K562 (cell line): ENCODE results near the gene DGCR6L. TPM values are rescaled to one million over a fixed set of nuclear protein-coding genes. Genes with fewer than 3 reads are reported as not detected.
A peak's percentile ranks its signal among the peaks of the same experiment; 100 is the strongest.
"Not testable (repeated sequence)": the region's sequence is repeated elsewhere in the genome, so short reads cannot be mapped to it uniquely, and the experiment has no call there.

Experiments
- CXXC5 ChIP-seq: fragments of 250-450 bp; sonication (Bioruptor Pico); IDR thresholded peaks from 2 replicates; pipeline ENCODE4 v1.8.0; 2022; ENCODE audit warnings: inconsistent platforms, mild to moderate bottlenecking, moderate library complexity
- FIP1L1 ChIP-seq: fragments of 200-400 bp; formaldehyde crosslinking; IDR thresholded peaks from 2 replicates; pipeline ENCODE4 v1.6.1; 2018; ENCODE audit warnings: mild to moderate bottlenecking, low read depth, low read length; ENCODE audit not compliant: poor library complexity, severe bottlenecking
- HDAC1 ChIP-seq, 2 experiments: fragments of 450-650 bp; IDR thresholded peaks; 2 replicates each; pipeline ENCODE4 v1.6.1; 2016 to 2017; ENCODE audit warnings: inconsistent platforms in 1 of 2, mild to moderate bottlenecking in 1 of 2, moderate library complexity in 1 of 2
- KLF1 ChIP-seq: fragments of 450-650 bp; IDR thresholded peaks from 2 replicates; pipeline ENCODE4 v1.6.1; 2016; ENCODE audit warnings: missing genetic modification characterization, missing compliant biosample characterization
- MAZ ChIP-seq, 2 experiments: fragments of 450-650 bp in 1 of 2; sonication (generic) in 1 of 2; formaldehyde crosslinking; IDR thresholded peaks in 1 of 2; conservative IDR thresholded peaks in 1 of 2; 2 replicates each; pipeline versions ENCODE4 v1.4.0 to v1.5.0; 2020; ENCODE audit warnings: mild to moderate bottlenecking in 1 of 2, missing genetic modification reagents in 1 of 2
- MIER1 ChIP-seq: fragments of 450-650 bp; IDR thresholded peaks from 2 replicates; pipeline ENCODE4 v1.6.1; 2016; ENCODE audit warnings: antibody characterized with exemption, mild to moderate bottlenecking, low read depth
- MYBL2 ChIP-seq, 2 experiments: fragments of 450-650 bp in 1 of 2; sonication (generic) in 1 of 2; formaldehyde crosslinking in 1 of 2; IDR thresholded peaks; 2 replicates each; pipeline versions ENCODE4 v1.6.1 to v1.8.1; 2017 to 2022; ENCODE audit warnings: borderline replicate concordance in 1 of 2, inconsistent platforms in 1 of 2, low read depth in 1 of 2, mild to moderate bottlenecking in 1 of 2, missing genetic modification reagents in 1 of 2, moderate library complexity in 1 of 2
- MYC ChIP-seq, 2 experiments: fragments of 250-450 bp in 1 of 2; sonication (Bioruptor Pico) in 1 of 2; IDR thresholded peaks; 2 replicates each; pipeline versions ENCODE4 v1.5.1 to v1.6.1; 2012 to 2021; ENCODE audit warnings: low read depth in 2 of 2, borderline replicate concordance in 1 of 2, improper control_type of control experiment in 1 of 2, low read length in 1 of 2, mild to moderate bottlenecking in 1 of 2, moderate library complexity in 1 of 2
- NR4A1 ChIP-seq, 2 experiments: fragments of 250-450 bp in 1 of 2; fragments of 450-650 bp in 1 of 2; sonication (Bioruptor Pico) in 1 of 2; IDR thresholded peaks; 2 replicates each; pipeline versions ENCODE4 v1.4.0 to v1.6.1; 2016 to 2020; ENCODE audit warnings: mild to moderate bottlenecking in 2 of 2, missing compliant biosample characterization in 1 of 2, missing genetic modification characterization in 1 of 2, moderate library complexity in 1 of 2
- PHF8 ChIP-seq: fragments of 200-600 bp; sonication (generic); IDR thresholded peaks from 2 replicates; pipeline ENCODE4 v1.6.1; 2012; ENCODE audit warnings: mixed run types, mild to moderate bottlenecking, inconsistent platforms, low read length, moderate library complexity, borderline replicate concordance
- PRMT5 ChIP-seq: sonication (generic); formaldehyde crosslinking; IDR thresholded peaks from 2 replicates; pipeline ENCODE4 v1.5.0; 2020; ENCODE audit warnings: missing genetic modification reagents
- RBM14 ChIP-seq: fragments of 200-400 bp; formaldehyde crosslinking; IDR thresholded peaks from 2 replicates; pipeline ENCODE4 v1.6.1; 2018; ENCODE audit warnings: low read depth, mild to moderate bottlenecking, low read length, moderate library complexity, borderline replicate concordance; ENCODE audit not compliant: insufficient read depth
- RCOR1 ChIP-seq, 2 experiments: IDR thresholded peaks; 2 replicates each; pipeline ENCODE4 v1.6.1; 2012; ENCODE audit warnings: low read depth in 2 of 2, low read length in 2 of 2, borderline replicate concordance in 1 of 2, improper control_type of control experiment in 1 of 2
- TEAD1 ChIP-seq, 2 experiments: fragments of 450-650 bp in 1 of 2; sonication (generic) in 1 of 2; formaldehyde crosslinking; IDR thresholded peaks; 2 replicates each; pipeline versions ENCODE4 v1.4.0 to v1.8.0; 2020 to 2022; ENCODE audit warnings: mild to moderate bottlenecking in 2 of 2, missing genetic modification reagents in 1 of 2
- ZC3H4 ChIP-seq: sonication (generic); formaldehyde crosslinking; IDR thresholded peaks from 2 replicates; pipeline ENCODE4 v1.9.0; 2021; ENCODE audit warnings: missing genetic modification reagents, borderline replicate concordance
- ZFX ChIP-seq: sonication (generic); formaldehyde crosslinking; IDR thresholded peaks from 2 replicates; pipeline ENCODE4 v1.8.0; 2022; ENCODE audit warnings: mild to moderate bottlenecking, missing genetic modification reagents, moderate library complexity
- polyA plus RNA-seq, 8 experiments: library from polyadenylated mRNA; depleted of rRNA in 4 of 8; stranded (reverse) in 5 of 8; unstranded in 3 of 8; fragments of >200 nt; fragmentation: Nextera tagmentation in 2 of 8; fragmentation: Illumina TruSeq in 1 of 8; extraction: Ambion mirVana in 2 of 8; extraction: Trizol in 1 of 8; gene quantifications; 2 replicates each; pipeline versions ENCODE4 v1.2.1 to v1.2.3, GENCODE V29; 2011 to 2014; ENCODE audit warnings: inconsistent platforms in 1 of 8, missing spikeins in 1 of 8
- total RNA-seq, 7 experiments: library from RNA; depleted of rRNA in 6 of 7; stranded (reverse); fragments of >200 nt in 6 of 7; fragmentation: Illumina TruSeq in 2 of 7; extraction: Trizol in 2 of 7; gene quantifications; 2 replicates each; pipeline versions ENCODE4 v1.2.1 to v1.2.3, GENCODE V29; 2011 to 2021; ENCODE audit warnings: low replicate concordance in 1 of 7
- TF ChIP-seq, protein P1 (sequence below): sonication (generic); formaldehyde crosslinking; IDR thresholded peaks from 2 replicates; pipeline ENCODE4 v1.9.0; 2022; ENCODE audit warnings: mild to moderate bottlenecking, missing genetic modification reagents
- TF ChIP-seq, protein P2 (sequence below): sonication (generic); formaldehyde crosslinking; IDR thresholded peaks from 2 replicates; pipeline ENCODE4 v1.9.0; 2022; ENCODE audit warnings: mild to moderate bottlenecking, missing genetic modification reagents
- TF ChIP-seq, protein P3 (sequence below): conservative IDR thresholded peaks from 2 replicates; pipeline ENCODE4 v1.6.1; 2011; ENCODE audit warnings: low read depth, mild to moderate bottlenecking, low read length; ENCODE audit not compliant: control insufficient read depth
- TF ChIP-seq, protein P4 (sequence below): sonication (generic); formaldehyde crosslinking; IDR thresholded peaks from 2 replicates; pipeline ENCODE4 v1.8.0; 2022; ENCODE audit warnings: mild to moderate bottlenecking, missing genetic modification reagents

Gene DGCR6L
- total and polyA plus RNA-seq, 9 of the 15 experiments (the other 6 are each of a cell fraction or from before 2014, with no cell fraction given): 3.6 to 151 (median 51.0) TPM

DNA sequence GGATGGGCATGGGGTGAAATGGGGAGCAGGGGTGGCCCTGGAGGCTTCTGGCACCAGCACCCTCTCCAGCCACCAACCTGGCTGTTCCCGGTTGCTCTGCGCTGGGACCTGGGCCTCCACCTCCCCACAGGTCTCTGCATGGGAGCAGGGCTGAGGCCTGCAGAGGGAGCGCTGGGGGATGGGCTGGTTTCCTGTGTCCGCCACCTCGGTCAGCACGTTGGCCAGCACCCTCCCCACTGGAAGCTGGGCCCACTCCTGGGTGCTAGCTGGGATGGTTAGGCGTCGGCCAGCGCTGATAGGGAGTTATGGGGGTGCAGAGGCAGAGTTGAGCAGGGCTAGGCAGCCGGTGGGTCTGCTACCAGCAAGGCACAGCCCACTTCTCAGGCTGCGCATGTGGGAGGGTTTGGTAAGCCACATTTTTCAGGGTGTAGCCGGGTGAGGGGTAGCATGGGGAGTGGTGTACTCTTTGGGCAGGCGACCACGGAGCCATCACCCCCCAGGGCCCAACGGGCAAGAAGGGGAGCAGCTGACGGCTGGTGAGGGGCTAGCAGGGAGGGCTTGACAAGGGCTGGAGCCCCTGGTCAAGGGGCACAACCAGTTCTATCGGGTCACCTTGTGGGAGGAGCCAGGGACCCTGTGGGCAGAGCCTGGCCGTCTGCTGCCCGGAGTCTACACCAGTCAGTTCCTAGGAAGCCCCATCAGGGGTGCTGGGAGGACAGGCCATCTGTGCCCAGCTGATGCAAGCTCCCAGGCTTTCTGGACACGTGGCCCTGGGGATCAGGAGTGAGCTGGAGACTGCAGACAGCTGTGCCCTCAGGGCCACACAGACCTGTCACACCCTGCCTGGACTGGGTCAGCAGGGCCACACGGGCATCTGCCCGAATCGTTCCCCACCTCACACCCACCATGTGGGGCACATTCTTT, 49.4 kb downstream of the DGCR6L start (continued):
- 0 out of 2 replicates have a peak, but pooled peaks have one; percentile 13 for TF ChIP-seq CXXC5 (CRISPR knock-in tag)
- TF ChIP-seq MYBL2 (IDR thresholded peaks at IDR 0.05; ENCODE audit: low read depth); NR4A1 (tag; IDR thresholded peaks at IDR 0.05); MYC (IDR thresholded peaks at IDR 0.05; ENCODE audit: low read depth, low read length): not testable (repeated sequence)
- TF ChIP-seq MYBL2 (CRISPR knock-in tag; IDR thresholded peaks at IDR 0.05; ENCODE audit: borderline replicate concordance): 0 out of 2 replicates have a peak, but pooled peaks have one; percentile 77
- peak; percentile 4; the same call in 1 of the 2 replicates for TF ChIP-seq PHF8
- TF ChIP-seq KLF1 (tag): 0 out of 2 replicates have a peak, but pooled peaks have one; percentile 27
- TF ChIP-seq PRMT5: peak; percentile 87
- TF ChIP-seq, protein P1, sequence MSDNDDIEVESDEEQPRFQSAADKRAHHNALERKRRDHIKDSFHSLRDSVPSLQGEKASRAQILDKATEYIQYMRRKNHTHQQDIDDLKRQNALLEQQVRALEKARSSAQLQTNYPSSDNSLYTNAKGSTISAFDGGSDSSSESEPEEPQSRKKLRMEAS (CRISPR knock-in tag): peak; percentile 36
- peak; percentile 68 for TF ChIP-seq ZFX
- TF ChIP-seq MAZ (CRISPR knock-in tag; conservative IDR thresholded peaks at IDR 0.05 in 1 of 2, IDR thresholded peaks at IDR 0.05 in 1 of 2): peak in 1 of 2 experiments; percentile 22; a peak in 1 of 4 replicates
- 0 out of 2 replicates have a peak, but pooled peaks have one; percentile 28 for TF ChIP-seq NR4A1 (CRISPR knock-in tag; IDR thresholded peaks at IDR 0.05)
- peak; percentile 51 for TF ChIP-seq FIP1L1
- TF ChIP-seq MYC (CRISPR knock-in tag; IDR thresholded peaks at IDR 0.05; ENCODE audit: borderline replicate concordance, low read depth): peak; percentile 65; the same call in 1 of the 2 replicates
- TF ChIP-seq HDAC1 (IDR thresholded peaks at IDR 0.05): peak in 1 of 2 experiments; percentile 40; a peak in 1 of 4 replicates
- peak; percentile 15 for TF ChIP-seq ZC3H4 (CRISPR knock-in tag)
- TF ChIP-seq RCOR1 (IDR thresholded peaks at IDR 0.05; ENCODE audit: borderline replicate concordance in 1 of 2, low read depth in 2 of 2, low read length in 2 of 2): peak in 1 of 2 experiments; percentile 65; a peak in 2 of 4 replicates
- TF ChIP-seq, protein P2, sequence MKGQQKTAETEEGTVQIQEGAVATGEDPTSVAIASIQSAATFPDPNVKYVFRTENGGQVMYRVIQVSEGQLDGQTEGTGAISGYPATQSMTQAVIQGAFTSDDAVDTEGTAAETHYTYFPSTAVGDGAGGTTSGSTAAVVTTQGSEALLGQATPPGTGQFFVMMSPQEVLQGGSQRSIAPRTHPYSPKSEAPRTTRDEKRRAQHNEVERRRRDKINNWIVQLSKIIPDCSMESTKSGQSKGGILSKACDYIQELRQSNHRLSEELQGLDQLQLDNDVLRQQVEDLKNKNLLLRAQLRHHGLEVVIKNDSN (CRISPR knock-in tag): peak; percentile 42
- 0 out of 2 replicates have a peak, but pooled peaks have one; percentile 41 for TF ChIP-seq RBM14
- TF ChIP-seq MIER1: peak; percentile 93
- TF ChIP-seq TEAD1 (CRISPR knock-in tag; IDR thresholded peaks at IDR 0.05): 0 out of 4 replicates have a peak, but pooled peaks of 1 of the 2 experiments have one; percentile 34
- TF ChIP-seq, protein P3, sequence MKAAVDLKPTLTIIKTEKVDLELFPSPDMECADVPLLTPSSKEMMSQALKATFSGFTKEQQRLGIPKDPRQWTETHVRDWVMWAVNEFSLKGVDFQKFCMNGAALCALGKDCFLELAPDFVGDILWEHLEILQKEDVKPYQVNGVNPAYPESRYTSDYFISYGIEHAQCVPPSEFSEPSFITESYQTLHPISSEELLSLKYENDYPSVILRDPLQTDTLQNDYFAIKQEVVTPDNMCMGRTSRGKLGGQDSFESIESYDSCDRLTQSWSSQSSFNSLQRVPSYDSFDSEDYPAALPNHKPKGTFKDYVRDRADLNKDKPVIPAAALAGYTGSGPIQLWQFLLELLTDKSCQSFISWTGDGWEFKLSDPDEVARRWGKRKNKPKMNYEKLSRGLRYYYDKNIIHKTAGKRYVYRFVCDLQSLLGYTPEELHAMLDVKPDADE: 0 out of 2 replicates have a peak, but pooled peaks have one; percentile 39
- TF ChIP-seq, protein P4, sequence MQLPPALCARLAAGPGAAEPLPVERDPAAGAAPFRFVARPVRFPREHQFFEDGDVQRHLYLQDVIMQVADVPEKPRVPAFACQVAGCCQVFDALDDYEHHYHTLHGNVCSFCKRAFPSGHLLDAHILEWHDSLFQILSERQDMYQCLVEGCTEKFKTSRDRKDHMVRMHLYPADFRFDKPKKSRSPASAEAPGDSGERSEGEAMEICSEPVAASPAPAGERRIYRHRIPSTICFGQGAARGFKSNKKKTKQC (CRISPR knock-in tag): 0 out of 2 replicates have a peak, but pooled peaks have one; percentile 73
